ENCODE results near the gene FBLN1. TPM values are rescaled to one million over a fixed set of nuclear protein-coding genes. Genes with fewer than 3 reads are reported as not detected.

FBLN1 gene
- total and polyA plus RNA-seq, 9 of the 15 experiments (the other 6 are each of a cell fraction or from before 2014, with no cell fraction given): 0.66 TPM; not detected in 8

DNA sequence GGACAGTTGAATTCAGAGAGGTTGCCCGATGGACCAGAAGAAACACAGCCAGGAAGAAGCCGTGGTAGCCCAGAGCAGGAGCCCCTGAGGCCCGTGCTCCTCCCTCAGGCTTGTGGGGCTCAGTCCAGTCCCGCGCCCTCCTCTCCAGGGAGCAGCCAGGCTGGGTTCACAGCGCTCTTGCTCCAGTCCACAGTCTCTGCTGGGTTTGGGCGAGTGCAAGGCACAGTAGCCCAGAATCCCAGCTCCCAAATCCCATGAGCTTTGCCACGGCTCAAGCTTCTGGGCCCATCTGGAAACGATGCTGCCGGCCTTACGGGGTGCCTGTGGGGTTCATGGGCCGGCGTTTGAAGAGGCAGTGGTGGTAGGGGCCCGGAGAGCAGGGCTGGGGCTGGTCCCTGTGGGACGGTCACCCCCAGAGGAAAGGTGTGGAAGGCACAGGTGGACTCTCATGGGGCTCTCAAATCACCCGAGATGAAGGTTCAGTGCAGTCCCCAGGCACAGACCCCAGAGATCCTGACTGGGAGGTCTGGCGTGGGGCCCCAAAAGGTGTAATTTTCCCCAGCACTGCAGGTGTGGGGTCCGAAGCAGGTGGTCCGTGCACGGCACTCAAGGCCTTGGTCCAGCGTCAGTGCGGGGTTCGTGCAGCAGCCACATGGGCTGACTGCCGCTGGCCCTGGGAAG is 138.4 kb downstream of the FBLN1 start:
- intact Hi-C loops (cut with micrococcal nuclease) (no loop called here), in situ Hi-C loops (cut with MboI) (loop anchor here (5.0 to 10.0 kb wide), 3 partner anchors 64 to 341 kb away; no protein-coding TSS in a partner anchor)
- DNase-seq (ENCODE audit: extremely low read depth in 1 of 4, low spot score in 3 of 4): no peak
- Histone ChIP-seq H3K9ac (ENCODE audit: insufficient read depth in 1 of 2, low read depth in 2 of 2, low read length in 2 of 2) (no peak overlapping the region), H3K9me3 (replicated peaks; ENCODE audit: control insufficient read depth, insufficient read depth, low read depth, low read length) (no peaks in the 10 kb centered on the region), H2AFZ (ENCODE audit: low read depth, low read length) (no peak overlapping the region), H4K20me1 (replicated peaks; ENCODE audit: control insufficient read depth, insufficient read depth, low read length) (no peaks in the 10 kb centered on the region), H3K36me3 (ENCODE audit: control insufficient read depth, insufficient read depth, low read length) (no peaks in the 10 kb centered on the region), H3K4me3 (no peak overlapping the region), H3K4me2 (ENCODE audit: insufficient read depth, low read length) (no peak overlapping the region), H3K4me1 (replicated peaks in 1 of 2; ENCODE audit: control insufficient read depth in 2 of 2, insufficient read depth in 2 of 2, low read length in 2 of 2) (peaks cover 13 to 29% of the 10 kb centered on the region in 2 experiments), H3K27ac (ENCODE audit: extremely low read depth, low read depth, low read length) (no peak overlapping the region), H3K79me2 (ENCODE audit: control insufficient read depth, insufficient read depth, low read length) (no peaks in the 10 kb centered on the region), H3K9me1 (ENCODE audit: control insufficient read depth, insufficient read depth, low read length) (no peaks in the 10 kb centered on the region), H3K27me3 (ENCODE audit: control insufficient read depth in 2 of 2, insufficient read depth in 2 of 2, low read length in 2 of 2) (peaks cover 0 to 23% of the 10 kb centered on the region in 2 experiments; a peak in 2 of 5 replicates)
- TF ChIP-seq ZNF347 (CRISPR knock-in tag; IDR thresholded peaks at IDR 0.05; ENCODE audit: low read depth): no peak
- TF ChIP-seq, protein P1, sequence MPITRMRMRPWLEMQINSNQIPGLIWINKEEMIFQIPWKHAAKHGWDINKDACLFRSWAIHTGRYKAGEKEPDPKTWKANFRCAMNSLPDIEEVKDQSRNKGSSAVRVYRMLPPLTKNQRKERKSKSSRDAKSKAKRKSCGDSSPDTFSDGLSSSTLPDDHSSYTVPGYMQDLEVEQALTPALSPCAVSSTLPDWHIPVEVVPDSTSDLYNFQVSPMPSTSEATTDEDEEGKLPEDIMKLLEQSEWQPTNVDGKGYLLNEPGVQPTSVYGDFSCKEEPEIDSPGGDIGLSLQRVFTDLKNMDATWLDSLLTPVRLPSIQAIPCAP (CRISPR knock-in tag; IDR thresholded peaks at IDR 0.05; ENCODE audit: borderline replicate concordance): no peak
- no peak for TF ChIP-seq ZNF507 (tag; conservative IDR thresholded peaks at IDR 0.05)
- no peak for TF ChIP-seq GATAD2A (IDR thresholded peaks at IDR 0.05)
- TF ChIP-seq ZNF830 (CRISPR knock-in tag; IDR thresholded peaks at IDR 0.05): no peak
- TF ChIP-seq, protein P2, sequence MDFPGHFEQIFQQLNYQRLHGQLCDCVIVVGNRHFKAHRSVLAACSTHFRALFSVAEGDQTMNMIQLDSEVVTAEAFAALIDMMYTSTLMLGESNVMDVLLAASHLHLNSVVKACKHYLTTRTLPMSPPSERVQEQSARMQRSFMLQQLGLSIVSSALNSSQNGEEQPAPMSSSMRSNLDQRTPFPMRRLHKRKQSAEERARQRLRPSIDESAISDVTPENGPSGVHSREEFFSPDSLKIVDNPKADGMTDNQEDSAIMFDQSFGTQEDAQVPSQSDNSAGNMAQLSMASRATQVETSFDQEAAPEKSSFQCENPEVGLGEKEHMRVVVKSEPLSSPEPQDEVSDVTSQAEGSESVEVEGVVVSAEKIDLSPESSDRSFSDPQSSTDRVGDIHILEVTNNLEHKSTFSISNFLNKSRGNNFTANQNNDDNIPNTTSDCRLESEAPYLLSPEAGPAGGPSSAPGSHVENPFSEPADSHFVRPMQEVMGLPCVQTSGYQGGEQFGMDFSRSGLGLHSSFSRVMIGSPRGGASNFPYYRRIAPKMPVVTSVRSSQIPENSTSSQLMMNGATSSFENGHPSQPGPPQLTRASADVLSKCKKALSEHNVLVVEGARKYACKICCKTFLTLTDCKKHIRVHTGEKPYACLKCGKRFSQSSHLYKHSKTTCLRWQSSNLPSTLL (IDR thresholded peaks at IDR 0.05): no peak
- no peak for TF ChIP-seq MYC (IDR thresholded peaks at IDR 0.05; ENCODE audit: low read depth, low read length)
- TF ChIP-seq MYC (CRISPR knock-in tag; IDR thresholded peaks at IDR 0.05; ENCODE audit: borderline replicate concordance, low read depth): no peak
- 48% methylated on average over 11 of the region's 24 CpGs for WGBS (ENCODE audit: insufficient coverage, low coverage, missing lambda C conversion rate)
- ATAC-seq: no peak
- BruUV-seq (replicated peaks): no TSS peak
- no peak for FAIRE-seq
- ChIA-PET POLR2A (no interaction called here), CTCF (ENCODE audit: low intra/inter-chr PET ratio) (no interaction called here)

Measured in K562 (cell line).